Measurements from ENCODE around the gene FBXO2. TPM values are rescaled to one million over a fixed set of nuclear protein-coding genes. Genes with fewer than 3 reads are reported as not detected.
A peak's percentile ranks its signal among the peaks of the same experiment; 100 is the strongest.

FBXO2 gene
- total RNA-seq, 4 donors from 2014 or later: 1.7 to 7.4 (median 2.8) TPM

DNA sequence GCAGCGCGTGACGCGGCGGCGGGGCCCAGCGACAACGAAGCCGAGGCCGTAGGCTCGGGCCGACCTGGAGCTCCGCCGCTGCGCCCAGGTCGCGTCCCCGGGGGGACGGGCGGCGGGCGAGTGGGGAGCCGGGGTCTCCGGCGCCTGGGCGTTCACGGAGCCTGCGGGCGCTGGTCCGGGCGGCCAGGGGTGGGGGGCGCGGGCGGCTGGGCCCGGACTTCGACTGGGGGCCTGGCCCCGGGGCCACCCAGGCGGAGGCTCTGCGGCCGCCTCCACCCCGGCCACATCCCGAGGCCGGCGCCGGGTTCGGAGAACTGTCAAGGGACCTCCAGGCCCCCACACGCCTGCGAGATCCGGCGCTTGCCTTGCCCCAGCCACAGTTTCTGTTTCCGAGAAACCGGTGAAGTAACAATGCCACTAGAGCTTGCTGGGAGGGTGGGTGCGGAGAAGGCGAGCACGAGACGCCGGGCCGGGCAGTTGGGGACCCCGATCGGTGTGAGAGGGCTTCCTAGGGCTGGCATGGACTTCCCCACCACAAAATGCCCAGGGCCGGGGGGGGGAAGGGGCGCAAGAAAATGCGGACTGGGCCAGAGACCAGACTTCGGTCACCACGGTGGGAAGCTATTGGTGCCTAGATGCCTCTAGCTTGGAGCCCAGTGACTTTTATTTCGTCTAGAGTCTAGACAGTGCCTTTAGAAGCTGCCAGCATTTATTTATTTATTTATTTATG, 10.3 kb upstream of the FBXO2 start:
- H3K4me3 ChIP-seq: peak overlapping the region; percentile 69 to 92 (median 78)
- H3K27ac ChIP-seq: peak overlapping the region; percentile 72 to 90 (median 77)
- no peak for TF ChIP-seq POLR2A (IDR thresholded peaks at IDR 0.05)
- TF ChIP-seq, protein P1, sequence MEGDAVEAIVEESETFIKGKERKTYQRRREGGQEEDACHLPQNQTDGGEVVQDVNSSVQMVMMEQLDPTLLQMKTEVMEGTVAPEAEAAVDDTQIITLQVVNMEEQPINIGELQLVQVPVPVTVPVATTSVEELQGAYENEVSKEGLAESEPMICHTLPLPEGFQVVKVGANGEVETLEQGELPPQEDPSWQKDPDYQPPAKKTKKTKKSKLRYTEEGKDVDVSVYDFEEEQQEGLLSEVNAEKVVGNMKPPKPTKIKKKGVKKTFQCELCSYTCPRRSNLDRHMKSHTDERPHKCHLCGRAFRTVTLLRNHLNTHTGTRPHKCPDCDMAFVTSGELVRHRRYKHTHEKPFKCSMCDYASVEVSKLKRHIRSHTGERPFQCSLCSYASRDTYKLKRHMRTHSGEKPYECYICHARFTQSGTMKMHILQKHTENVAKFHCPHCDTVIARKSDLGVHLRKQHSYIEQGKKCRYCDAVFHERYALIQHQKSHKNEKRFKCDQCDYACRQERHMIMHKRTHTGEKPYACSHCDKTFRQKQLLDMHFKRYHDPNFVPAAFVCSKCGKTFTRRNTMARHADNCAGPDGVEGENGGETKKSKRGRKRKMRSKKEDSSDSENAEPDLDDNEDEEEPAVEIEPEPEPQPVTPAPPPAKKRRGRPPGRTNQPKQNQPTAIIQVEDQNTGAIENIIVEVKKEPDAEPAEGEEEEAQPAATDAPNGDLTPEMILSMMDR (IDR thresholded peaks at IDR 0.05): no peak
- H3K4me1 ChIP-seq: peaks cover 0 to 4% (median 0%) of the 10 kb centered on the region in 4 donors
- H3K36me3 ChIP-seq: no peaks in the 10 kb centered on the region
- no peaks in the 10 kb centered on the region for H3K9me3 ChIP-seq
- H3K27me3 ChIP-seq: no peaks in the 10 kb centered on the region
- DNase-seq: peak in 2 of 3 donors; percentile 55 to 75

DNA sequence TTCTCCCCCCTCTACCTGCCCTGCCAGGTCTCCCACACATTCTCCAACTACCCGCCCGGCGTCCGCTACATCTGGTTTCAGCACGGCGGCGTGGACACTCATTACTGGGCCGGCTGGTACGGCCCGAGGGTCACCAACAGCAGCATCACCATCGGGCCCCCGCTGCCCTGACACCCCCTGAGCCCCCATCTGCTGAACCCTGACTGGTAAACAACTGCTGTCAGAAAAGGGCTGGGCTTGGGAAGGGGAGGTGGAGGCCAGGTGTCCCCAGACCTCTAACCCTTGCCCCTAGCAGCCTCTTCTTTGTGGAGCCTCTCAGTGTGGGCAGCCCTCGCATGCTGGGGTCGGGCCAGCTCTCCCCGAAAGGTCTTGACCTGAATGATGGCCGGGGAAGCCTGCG, 6.9 kb upstream of the FBXO2 start:
- Histone ChIP-seq H3K27ac (no peak overlapping the region), H3K4me1 (peaks cover 0 to 4% (median 0%) of the 10 kb centered on the region in 4 donors), H3K27me3 (no peaks in the 10 kb centered on the region), H3K4me3 (no peak overlapping the region), H3K36me3 (no peaks in the 10 kb centered on the region), H3K9me3 (no peaks in the 10 kb centered on the region)
- no peak for DNase-seq
- TF ChIP-seq POLR2A (IDR thresholded peaks at IDR 0.05): no peak
- TF ChIP-seq, protein P1 (IDR thresholded peaks at IDR 0.05): no peak

DNA sequence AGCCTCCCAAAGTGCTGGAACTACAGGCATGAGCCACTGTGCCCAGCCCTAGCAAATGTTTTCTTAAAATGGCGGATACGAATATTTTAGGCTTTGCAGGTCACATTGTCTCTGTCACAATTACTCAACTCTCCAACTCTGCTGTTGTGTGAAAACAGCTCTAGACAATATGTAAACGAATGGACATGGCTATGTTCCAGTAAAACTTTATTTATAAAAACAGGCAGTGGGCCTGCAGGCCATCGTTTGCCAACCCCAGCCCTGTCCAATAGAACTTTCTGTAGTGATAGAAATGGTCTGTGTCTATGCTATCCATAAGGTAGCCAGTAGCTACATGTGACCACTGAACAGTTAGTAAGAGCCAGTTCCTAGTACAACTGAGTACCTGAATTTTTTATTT, 5.5 kb upstream of the FBXO2 start:
- Histone ChIP-seq H3K9me3 (no peaks in the 10 kb centered on the region), H3K27ac (no peak overlapping the region), H3K4me3 (no peak overlapping the region), H3K27me3 (no peaks in the 10 kb centered on the region), H3K4me1 (peaks cover 0 to 15% (median 4%) of the 10 kb centered on the region in 4 donors), H3K36me3 (no peaks in the 10 kb centered on the region)
- no peak for DNase-seq
- TF ChIP-seq, protein P1 (IDR thresholded peaks at IDR 0.05): no peak
- no peak for TF ChIP-seq POLR2A (IDR thresholded peaks at IDR 0.05)

DNA sequence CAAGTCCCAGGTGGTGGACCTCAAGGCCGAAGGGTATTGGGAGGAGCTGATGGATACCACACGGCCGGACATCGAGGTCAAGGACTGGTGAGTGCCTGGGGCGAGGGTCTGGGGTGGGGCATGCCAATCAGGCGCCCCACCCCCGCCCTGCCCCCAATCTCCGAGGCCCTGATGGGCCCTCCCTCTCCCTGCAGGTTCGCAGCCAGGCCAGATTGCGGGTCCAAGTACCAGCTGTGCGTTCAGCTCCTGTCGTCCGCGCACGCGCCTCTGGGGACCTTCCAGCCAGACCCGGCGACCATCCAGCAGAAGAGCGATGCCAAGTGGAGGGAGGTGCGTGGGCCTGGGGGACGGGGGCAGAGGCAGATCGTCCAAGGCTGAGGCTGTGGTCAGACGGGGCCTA, 4.3 kb upstream of the FBXO2 start:
- Histone ChIP-seq H3K9me3 (no peaks in the 10 kb centered on the region), H3K36me3 (no peaks in the 10 kb centered on the region), H3K27ac (no peak overlapping the region), H3K4me3 (no peak overlapping the region), H3K27me3 (no peaks in the 10 kb centered on the region), H3K4me1 (peaks cover 0 to 21% (median 4%) of the 10 kb centered on the region in 4 donors)
- DNase-seq: no peak
- TF ChIP-seq POLR2A (IDR thresholded peaks at IDR 0.05): no peak
- TF ChIP-seq, protein P1 (IDR thresholded peaks at IDR 0.05): no peak

DNA sequence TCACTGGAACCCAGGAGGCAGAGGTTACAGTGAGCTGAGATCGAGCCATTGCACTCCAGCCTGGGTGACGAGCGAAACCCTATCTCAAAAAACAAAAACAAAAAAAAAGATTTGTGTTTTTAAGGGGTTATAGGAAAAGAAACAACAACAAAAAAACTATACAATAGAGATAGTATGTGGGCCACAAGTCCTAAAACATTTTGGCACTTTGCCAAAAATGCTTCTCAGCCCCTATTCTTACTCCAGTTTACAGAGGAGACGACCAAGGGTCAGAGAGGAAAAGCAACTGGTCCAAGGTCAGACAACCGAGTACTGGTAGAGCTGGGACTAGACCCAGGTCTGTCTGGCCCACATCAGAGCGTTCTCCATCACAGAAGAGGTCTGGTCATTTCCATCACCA, 3.4 kb upstream of the FBXO2 start:
- no peaks in the 10 kb centered on the region for H3K9me3 ChIP-seq
- H3K4me3 ChIP-seq: no peak overlapping the region
- H3K4me1 ChIP-seq: peaks cover 0 to 25% (median 4%) of the 10 kb centered on the region in 4 donors
- H3K27ac ChIP-seq: no peak overlapping the region
- no peaks in the 10 kb centered on the region for H3K27me3 ChIP-seq
- no peak for DNase-seq
- TF ChIP-seq, protein P1 (IDR thresholded peaks at IDR 0.05): no peak
- no peak for TF ChIP-seq POLR2A (IDR thresholded peaks at IDR 0.05)
- no peaks in the 10 kb centered on the region for H3K36me3 ChIP-seq

Data from Peyer's patch (tissue), 4 donors.